Colonic mucosa (tissue), 4 donors: ENCODE measurements around the gene NRTN. TPM values are rescaled to one million over a fixed set of nuclear protein-coding genes. Genes with fewer than 3 reads are reported as not detected.

ENCODE experiments used
- DNase-seq: peaks from one replicate; pipeline ENCODE4 v3.0.0-alpha.2; 2020
- H3K27ac ChIP-seq: fragments of 200-600 bp; one replicate; pipeline ENCODE4 v1.8.0; 2021
- H3K27me3 ChIP-seq: fragments of 200-600 bp; one replicate; pipeline ENCODE4 v1.8.0; 2021
- H3K36me3 ChIP-seq: fragments of 200-600 bp; one replicate; pipeline ENCODE4 v1.8.0; 2021
- H3K4me1 ChIP-seq: fragments of 200-600 bp; one replicate; pipeline ENCODE4 v1.8.0; 2021; ENCODE audit warnings: mild to moderate bottlenecking
- H3K4me3 ChIP-seq: fragments of 200-600 bp; one replicate; pipeline ENCODE4 v1.8.0; 2021
- H3K9ac ChIP-seq, 2 donors: one replicate each; pipeline ENCODE4 v1.7.0; 2013; ENCODE audit warnings: control low read depth in 2 of 2, low read depth in 2 of 2, low read length in 2 of 2
- H3K9me3 ChIP-seq: fragments of 200-600 bp; one replicate; pipeline ENCODE4 v1.8.0; 2021
- CTCF ChIP-seq: fragments of 200-600 bp; IDR thresholded peaks from one replicate; pipeline ENCODE4 v1.8.0; 2022; ENCODE audit warnings: antibody characterized with exemption, mild to moderate bottlenecking
- intact Hi-C: fragments of 100-400 bp; cut with DNase I; formaldehyde crosslinking; loops from one replicate; pipeline ENCODE4 v1.14.1; 2022
- total RNA-seq, 2 donors: library from RNA; stranded (reverse); fragmentation: NEBNext Ultra II Directional in 1 of 2; extraction: Animal tissue kit (Norgen Biotek cat#: 25700) in 1 of 2; gene quantifications; one replicate each; pipeline ENCODE4 v1.2.1, GENCODE V29; 2021
- donor health status: healthy.
- donor health status: DM: no; HTN: no; CAD: no.
- donor health status: DM: no; HTN: no; CAD: no.

The NRTN gene
- 1 to 10 TPM; 1.8 to 2.9 TPM for total RNA-seq

- peak; percentile 67 for DNase-seq
- H3K9ac ChIP-seq, result peak within 1 kb of the TSS in 1 of 2 donors; percentile 34
- peaks cover 4% of the 10 kb centered on the region for H3K4me1 ChIP-seq
- intact Hi-C loops, result loop anchor here (2.0 to 10.0 kb wide), 2 partner anchors 88 to 220 kb away; no protein-coding TSS in a partner anchor
- peak within 1 kb of the TSS; percentile 32 for H3K4me3 ChIP-seq
- H3K27ac ChIP-seq, result no peak within 1 kb of the TSS
- no peaks in the 10 kb centered on the region for H3K27me3 ChIP-seq
- no peaks in the 10 kb centered on the region for H3K36me3 ChIP-seq
- no peak for TF ChIP-seq CTCF
- no peaks in the 10 kb centered on the region for H3K9me3 ChIP-seq
Observed at GRCh38 chr19:5804516-5805461, at the start of gene NRTN. Gene NRTN, plus strand, starts transcription at chr19:5805067. Its CDS starts 19,099 bp downstream, at chr19:5824166.

- Histone ChIP-seq H3K4me1 (no peaks in the 10 kb centered on the region), H3K27ac (no peak overlapping the region), H3K36me3 (no peaks in the 10 kb centered on the region), H3K9ac (no peak overlapping the region), H3K27me3 (no peaks in the 10 kb centered on the region), H3K9me3 (no peaks in the 10 kb centered on the region), H3K4me3 (no peak overlapping the region)
- TF ChIP-seq CTCF, result no peak
- DNase-seq, result no peak
- intact Hi-C loops, result no loop called here
Observed at GRCh38 chr19:5762608-5763217, 42.2 kb upstream of the NRTN start.

GRCh38 chr19:5765220-5765619 is 39.6 kb upstream of the NRTN start:
- intact Hi-C loops, result no loop called here
- Histone ChIP-seq H3K27ac (no peak overlapping the region), H3K9me3 (no peaks in the 10 kb centered on the region), H3K4me1 (no peaks in the 10 kb centered on the region), H3K9ac (no peak overlapping the region), H3K36me3 (no peaks in the 10 kb centered on the region), H3K27me3 (no peaks in the 10 kb centered on the region), H3K4me3 (no peak overlapping the region)
- TF ChIP-seq CTCF, result no peak
- no peak for DNase-seq

- no peak for DNase-seq
- Histone ChIP-seq H3K27ac (no peak overlapping the region), H3K4me3 (no peak overlapping the region), H3K36me3 (no peaks in the 10 kb centered on the region), H3K4me1 (no peaks in the 10 kb centered on the region), H3K9me3 (no peaks in the 10 kb centered on the region), H3K27me3 (no peaks in the 10 kb centered on the region), H3K9ac (no peak overlapping the region)
- no peak for TF ChIP-seq CTCF
- intact Hi-C loops, result no loop called here
Observed at GRCh38 chr19:5767949-5768348, 36.9 kb upstream of the NRTN start.

GRCh38 chr19:5772416-5772815 is 32.5 kb upstream of the NRTN start:
- intact Hi-C loops, result no loop called here
- no peak for TF ChIP-seq CTCF
- Histone ChIP-seq H3K27ac (no peak overlapping the region), H3K9ac (no peak overlapping the region), H3K27me3 (no peaks in the 10 kb centered on the region), H3K4me3 (no peak overlapping the region), H3K4me1 (no peaks in the 10 kb centered on the region), H3K9me3 (no peaks in the 10 kb centered on the region), H3K36me3 (no peaks in the 10 kb centered on the region)
- DNase-seq, result no peak
